HepG2 (cell line): Measurements from ENCODE around the gene PRR14. TPM values are rescaled to one million over a fixed set of nuclear protein-coding genes. Genes with fewer than 3 reads are reported as not detected.
A peak's percentile ranks its signal among the peaks of the same experiment; 100 is the strongest.

Experiments
- ATAC-seq: fragments of 200-7000 bp; cut with Tn5 transposase; 3 replicates; pipeline ENCODE4 v1.9.1; 2020; ENCODE audit warnings: mild to moderate bottlenecking, moderate library complexity
- BruUV-seq: library from RNA; stranded (reverse); fragments of 400-500 nt; replicated peaks from 2 replicates; lab custom pipeline; 2021; lab: Mats Ljungman, UMichigan
- CTCF ChIA-PET: fragments of 300-600 bp; formaldehyde crosslinking; extraction: SDS; loops from one replicate; lab custom pipeline; 2021; ENCODE audit warnings: low total read pairs, inconsistent platforms, low intra/inter-chr PET ratio; lab: Yijun Ruan, JAX
- POLR2A ChIA-PET: fragments of 350-600 bp; sonication (Branson Sonifier 250); formaldehyde crosslinking; loops from one replicate; lab custom pipeline; 2020; ENCODE audit warnings: antibody characterized with exemption, inconsistent platforms; lab: Yijun Ruan, JAX
- DNase-seq: peaks from one replicate; pipeline ENCODE4 v3.0.0-alpha.2; 2015; ENCODE audit warnings: low spot score
- FAIRE-seq: peaks from 3 replicates; lab custom pipeline; 2011; peaks lifted over from hg19 to GRCh38; lab: Jason Lieb, UNC
- H2AFZ ChIP-seq: one replicate; pipeline ENCODE4 v1.6.1; 2011; ENCODE audit warnings: low read length, inconsistent platforms
- H3K27ac ChIP-seq: fragments of 300-600 bp; 3 replicates; pipeline ENCODE4 v1.8.0; 2011; ENCODE audit warnings: mixed run types, mild to moderate bottlenecking, mixed read lengths, low read length, inconsistent platforms; ENCODE audit not compliant: insufficient read depth; ENCODE audit errors: extremely low read length
- H3K27me3 ChIP-seq, 2 experiments: fragments of 200-600 bp in 1 of 2; 2 replicates in 1 of 2; 3 replicates in 1 of 2; pipeline versions ENCODE4 v1.6.0 to v1.8.0; 2011; ENCODE audit warnings: low read length in 2 of 2, mild to moderate bottlenecking in 2 of 2, moderate library complexity in 2 of 2, inconsistent platforms in 1 of 2; ENCODE audit not compliant: insufficient read depth in 2 of 2, control insufficient read depth in 1 of 2
- H3K36me3 ChIP-seq, 2 experiments: fragments of 200-600 bp in 1 of 2; replicated peaks in 1 of 2; 2 replicates in 1 of 2; 3 replicates in 1 of 2; pipeline versions ENCODE4 v1.5.1 to v1.8.0; 2011; ENCODE audit warnings: low read length in 2 of 2, inconsistent platforms in 1 of 2; ENCODE audit not compliant: insufficient read depth in 2 of 2, control insufficient read depth in 1 of 2
- H3K4me1 ChIP-seq: 2 replicates; pipeline ENCODE4 v1.5.1; 2012; ENCODE audit warnings: low read length, inconsistent platforms; ENCODE audit not compliant: insufficient read depth
- H3K4me2 ChIP-seq: 2 replicates; pipeline ENCODE4 v1.6.0; 2011; ENCODE audit warnings: low read depth, low read length, inconsistent platforms
- H3K4me3 ChIP-seq, 3 experiments: fragments of 200-600 bp in 1 of 3; sonication (generic), shearing (Covaris generic) in 1 of 3; replicated peaks in 1 of 3; 2 replicates each; pipeline ENCODE4 v1.5.1; 2011 to 2016; ENCODE audit warnings: low read length in 3 of 3, inconsistent platforms in 2 of 3, low read depth in 2 of 3, mild to moderate bottlenecking in 2 of 3, control low read depth in 1 of 3, mixed read lengths in 1 of 3; ENCODE audit not compliant: insufficient read depth in 1 of 3
- H3K79me2 ChIP-seq: one replicate; pipeline ENCODE4 v1.6.1; 2011; ENCODE audit warnings: low read length, inconsistent platforms; ENCODE audit not compliant: insufficient read depth
- H3K9ac ChIP-seq: 2 replicates; pipeline ENCODE4 v1.6.0; 2011; ENCODE audit warnings: mild to moderate bottlenecking, low read depth, low read length, inconsistent platforms; ENCODE audit not compliant: insufficient read depth
- H3K9me3 ChIP-seq: 2 replicates; pipeline ENCODE4 v1.5.1; 2012; ENCODE audit warnings: mild to moderate bottlenecking, low read length
- H4K20me1 ChIP-seq: 2 replicates; pipeline ENCODE4 v1.6.0; 2011; ENCODE audit warnings: inconsistent platforms, mild to moderate bottlenecking, low read length, moderate library complexity; ENCODE audit not compliant: insufficient read depth
- HES4 ChIP-seq: sonication (generic); formaldehyde crosslinking; IDR thresholded peaks from 2 replicates; pipeline ENCODE4 v1.9.0; 2021; ENCODE audit warnings: mild to moderate bottlenecking, missing genetic modification reagents, borderline replicate concordance
- KDM5B ChIP-seq: sonication (generic); formaldehyde crosslinking; IDR thresholded peaks from 2 replicates; pipeline ENCODE4 v1.4.0; 2020; ENCODE audit warnings: missing genetic modification reagents, mild to moderate bottlenecking, borderline replicate concordance
- MTA1 ChIP-seq: sonication (generic); formaldehyde crosslinking; IDR thresholded peaks from 2 replicates; pipeline ENCODE4 v1.4.0; 2020; ENCODE audit warnings: missing genetic modification reagents, mild to moderate bottlenecking, borderline replicate concordance
- MXI1 ChIP-seq: IDR thresholded peaks from 3 replicates; pipeline ENCODE4 v1.6.1; 2012; ENCODE audit warnings: low read depth, low read length, inconsistent platforms, borderline replicate concordance
- NCOA5 ChIP-seq: sonication (generic); formaldehyde crosslinking; IDR thresholded peaks from 2 replicates; pipeline ENCODE4 v1.4.0; 2020; ENCODE audit warnings: missing genetic modification reagents
- NFKB2 ChIP-seq: sonication (generic); formaldehyde crosslinking; IDR thresholded peaks from 2 replicates; pipeline ENCODE4 v1.4.0; 2020; ENCODE audit warnings: missing genetic modification reagents, borderline replicate concordance
- NR2F2 ChIP-seq: IDR thresholded peaks from 2 replicates; pipeline ENCODE4 v1.6.1; 2012; ENCODE audit warnings: low read depth, inconsistent platforms, borderline replicate concordance
- SALL1 ChIP-seq: sonication (generic); formaldehyde crosslinking; IDR thresholded peaks from 2 replicates; pipeline ENCODE4 v1.8.0; 2022; ENCODE audit warnings: mild to moderate bottlenecking, missing genetic modification reagents
- SNRNP70 ChIP-seq: fragments of 200-400 bp; formaldehyde crosslinking; IDR thresholded peaks from 2 replicates; pipeline ENCODE4 v1.6.1; 2017; ENCODE audit warnings: mild to moderate bottlenecking, low read depth, low read length, moderate library complexity
- ZNF224 ChIP-seq: sonication (generic); formaldehyde crosslinking; IDR thresholded peaks from 2 replicates; pipeline ENCODE4 v1.5.0; 2020; ENCODE audit warnings: mild to moderate bottlenecking, missing genetic modification reagents
- ZNF354B ChIP-seq: sonication (generic); formaldehyde crosslinking; IDR thresholded peaks from 2 replicates; pipeline ENCODE4 v1.8.0; 2022; ENCODE audit warnings: mild to moderate bottlenecking, missing genetic modification reagents
- ZNF598 ChIP-seq: sonication (generic); formaldehyde crosslinking; IDR thresholded peaks from 2 replicates; pipeline ENCODE4 v1.5.1; 2020; ENCODE audit warnings: mild to moderate bottlenecking, missing genetic modification reagents, borderline replicate concordance
- WGBS: methylation state at CpG from one replicate; pipeline ENCODE4 v1.1.6; 2017; ENCODE audit warnings: low lambda C conversion rate; 5-methylcytosine and 5-hydroxymethylcytosine counted together
- in situ Hi-C: cut with HindIII; loops from 2 replicates; pipeline ENCODE4 v1.10.0; 2017; ENCODE audit warnings: low pct_unique_long_range_greater_than_20kb; ENCODE audit not compliant: extremely low pct_ligation_motif_present
- intact Hi-C: fragments of 100-400 bp; cut with micrococcal nuclease; formaldehyde crosslinking; loops from one replicate; pipeline ENCODE4 v1.10.0; 2022; ENCODE audit not compliant: unreplicated experiment
- polyA plus RNA-seq, 8 experiments: library from polyadenylated mRNA; depleted of rRNA in 3 of 8; stranded (reverse) in 7 of 8; unstranded in 1 of 8; fragments of >200 nt; fragmentation: Illumina TruSeq in 4 of 8; extraction: Trizol in 4 of 8; gene quantifications; 2 replicates each; pipeline versions ENCODE4 v1.2.1 to v1.2.3, GENCODE V29; 2011 to 2016; ENCODE audit warnings: low read depth in 4 of 8, missing spikeins in 1 of 8, mixed read lengths in 1 of 8; ENCODE audit not compliant: insufficient read depth in 1 of 8
- total RNA-seq, 5 experiments: library from RNA; depleted of rRNA; stranded (reverse); fragments of >200 nt; fragmentation: Illumina TruSeq; extraction: Trizol; gene quantifications; 2 replicates each; pipeline ENCODE4 v1.2.3, GENCODE V29; 2016; ENCODE audit warnings: low read depth in 1 of 5
- TF ChIP-seq, protein P1 (sequence below): IDR thresholded peaks from 2 replicates; pipeline ENCODE4 v1.6.1; 2018; ENCODE audit warnings: missing genetic modification reagents
- TF ChIP-seq, protein P2 (sequence below): IDR thresholded peaks from 2 replicates; pipeline ENCODE4 v1.6.1; 2018; ENCODE audit warnings: missing genetic modification reagents, mild to moderate bottlenecking, missing compliant biosample characterization
- TF ChIP-seq, protein P3 (sequence below): sonication (generic); formaldehyde crosslinking; IDR thresholded peaks from 2 replicates; pipeline ENCODE4 v1.4.0; 2020; ENCODE audit warnings: mild to moderate bottlenecking, missing genetic modification reagents
- TF ChIP-seq, protein P4 (sequence below): sonication (generic); formaldehyde crosslinking; IDR thresholded peaks from 2 replicates; pipeline ENCODE4 v1.8.1; 2023; ENCODE audit warnings: mild to moderate bottlenecking, moderate library complexity, missing genetic modification reagents

PRR14 gene
- total and polyA plus RNA-seq, 2 of the 13 experiments (the other 11 are each of a cell fraction or from before 2014, with no cell fraction given), result 8.4 to 11.0 TPM

DNA sequence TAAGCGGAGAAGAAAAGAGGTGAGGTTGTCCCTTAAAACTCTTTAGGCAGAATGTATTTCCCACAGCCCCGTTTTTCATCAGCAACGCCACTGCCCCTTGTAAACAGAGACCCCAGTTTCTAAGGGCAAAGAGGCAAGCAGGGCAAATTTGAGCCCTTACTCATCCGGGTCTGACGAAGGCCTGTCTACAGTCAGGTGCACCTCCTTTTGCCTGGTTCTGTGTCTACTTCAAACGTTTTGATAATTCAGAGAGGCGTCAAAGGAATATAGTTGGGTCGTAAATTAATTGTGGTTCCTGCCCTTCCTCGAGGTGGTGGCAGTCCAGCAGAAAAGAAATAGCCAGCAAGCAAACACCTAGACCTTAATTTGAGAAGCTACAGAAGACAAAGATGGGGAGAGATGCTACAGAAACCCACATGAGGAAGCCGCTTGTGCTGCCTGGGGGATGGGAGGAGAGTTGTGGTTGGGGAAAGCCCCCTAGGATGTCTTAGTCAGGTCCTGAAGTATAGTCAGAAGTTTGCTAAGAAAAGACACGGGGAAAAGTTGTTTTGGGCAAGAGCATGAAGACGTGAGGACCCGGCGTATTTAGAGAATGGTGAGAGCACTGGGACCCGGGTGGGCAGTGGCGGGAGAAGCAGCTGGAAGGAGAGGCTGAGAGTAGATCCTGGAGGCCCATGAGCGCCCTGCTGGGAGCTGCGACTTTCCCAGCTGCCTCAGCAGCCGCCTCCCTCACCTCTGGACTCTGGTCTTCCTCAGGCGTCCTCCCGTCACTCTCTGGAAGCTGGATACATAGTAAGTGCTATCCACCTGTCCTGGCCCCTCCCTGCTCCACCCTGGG lies 9.9 kb downstream of the PRR14 start:
- intact Hi-C loops (no loop called here), in situ Hi-C loops (loop anchor here (25.0 kb wide), 1 partner anchor 848 kb away; the partner anchor contains the start of genes MAZ, MVP, PAGR1 and PRRT2)
- H3K9me3 ChIP-seq, result no peaks in the 10 kb centered on the region
- H3K4me2 ChIP-seq, result peak overlapping the region; percentile 92
- H3K79me2 ChIP-seq, result peaks cover 45% of the 10 kb centered on the region
- no peak overlapping the region for H2AFZ ChIP-seq
- H3K4me1 ChIP-seq, result peaks cover 37% of the 10 kb centered on the region
- ATAC-seq, result no peak
- peaks cover 30% of the 10 kb centered on the region; the same call in 1 of the 2 replicates for H4K20me1 ChIP-seq
- peaks cover 40 to 58% of the 10 kb centered on the region in 2 experiments for H3K36me3 ChIP-seq
- peak overlapping the region; percentile 78 to 89 (median 82) for H3K4me3 ChIP-seq
- H3K27ac ChIP-seq, result peak overlapping the region; percentile 93
- 79% methylated on average over 21 of the region's 21 CpGs for WGBS
- FAIRE-seq, result no peak
- DNase-seq, result no peak
- CTCF ChIA-PET, result no interaction called here
- BruUV-seq, result TSS peak; percentile 28
- POLR2A ChIA-PET, result interaction anchor here (1.6 kb wide), 1 partner anchor 29 kb away, joined by 4 read pairs; no protein-coding TSS in a partner anchor
- H3K9ac ChIP-seq, result peak overlapping the region; percentile 91
- no peaks in the 10 kb centered on the region; a peak in 1 of 5 replicates for H3K27me3 ChIP-seq
- 0 out of 2 replicates have a peak, but pooled peaks have one; percentile 21 for TF ChIP-seq SALL1 (CRISPR knock-in tag)
- TF ChIP-seq HES4 (CRISPR knock-in tag), result 0 out of 2 replicates have a peak, but pooled peaks have one; percentile 19
- TF ChIP-seq, protein P1, sequence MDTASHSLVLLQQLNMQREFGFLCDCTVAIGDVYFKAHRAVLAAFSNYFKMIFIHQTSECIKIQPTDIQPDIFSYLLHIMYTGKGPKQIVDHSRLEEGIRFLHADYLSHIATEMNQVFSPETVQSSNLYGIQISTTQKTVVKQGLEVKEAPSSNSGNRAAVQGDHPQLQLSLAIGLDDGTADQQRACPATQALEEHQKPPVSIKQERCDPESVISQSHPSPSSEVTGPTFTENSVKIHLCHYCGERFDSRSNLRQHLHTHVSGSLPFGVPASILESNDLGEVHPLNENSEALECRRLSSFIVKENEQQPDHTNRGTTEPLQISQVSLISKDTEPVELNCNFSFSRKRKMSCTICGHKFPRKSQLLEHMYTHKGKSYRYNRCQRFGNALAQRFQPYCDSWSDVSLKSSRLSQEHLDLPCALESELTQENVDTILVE (CRISPR knock-in tag), result no peak
- TF ChIP-seq, protein P2, sequence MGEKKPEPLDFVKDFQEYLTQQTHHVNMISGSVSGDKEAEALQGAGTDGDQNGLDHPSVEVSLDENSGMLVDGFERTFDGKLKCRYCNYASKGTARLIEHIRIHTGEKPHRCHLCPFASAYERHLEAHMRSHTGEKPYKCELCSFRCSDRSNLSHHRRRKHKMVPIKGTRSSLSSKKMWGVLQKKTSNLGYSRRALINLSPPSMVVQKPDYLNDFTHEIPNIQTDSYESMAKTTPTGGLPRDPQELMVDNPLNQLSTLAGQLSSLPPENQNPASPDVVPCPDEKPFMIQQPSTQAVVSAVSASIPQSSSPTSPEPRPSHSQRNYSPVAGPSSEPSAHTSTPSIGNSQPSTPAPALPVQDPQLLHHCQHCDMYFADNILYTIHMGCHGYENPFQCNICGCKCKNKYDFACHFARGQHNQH (CRISPR knock-in tag), result no peak
- no peak for TF ChIP-seq NCOA5 (CRISPR knock-in tag)
- TF ChIP-seq NR2F2, result no peak
- no peak for TF ChIP-seq ZNF598 (CRISPR knock-in tag)
- TF ChIP-seq ZNF224 (CRISPR knock-in tag), result no peak
- no peak for TF ChIP-seq KDM5B (CRISPR knock-in tag)
- TF ChIP-seq, protein P3, sequence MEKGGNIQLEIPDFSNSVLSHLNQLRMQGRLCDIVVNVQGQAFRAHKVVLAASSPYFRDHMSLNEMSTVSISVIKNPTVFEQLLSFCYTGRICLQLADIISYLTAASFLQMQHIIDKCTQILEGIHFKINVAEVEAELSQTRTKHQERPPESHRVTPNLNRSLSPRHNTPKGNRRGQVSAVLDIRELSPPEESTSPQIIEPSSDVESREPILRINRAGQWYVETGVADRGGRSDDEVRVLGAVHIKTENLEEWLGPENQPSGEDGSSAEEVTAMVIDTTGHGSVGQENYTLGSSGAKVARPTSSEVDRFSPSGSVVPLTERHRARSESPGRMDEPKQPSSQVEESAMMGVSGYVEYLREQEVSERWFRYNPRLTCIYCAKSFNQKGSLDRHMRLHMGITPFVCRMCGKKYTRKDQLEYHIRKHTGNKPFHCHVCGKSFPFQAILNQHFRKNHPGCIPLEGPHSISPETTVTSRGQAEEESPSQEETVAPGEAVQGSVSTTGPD (CRISPR knock-in tag), result no peak
- TF ChIP-seq SNRNP70, result no peak
- TF ChIP-seq ZNF354B (CRISPR knock-in tag), result no peak
- TF ChIP-seq MXI1, result no peak
- no peak; the same call in 1 of the 2 replicates for TF ChIP-seq MTA1 (CRISPR knock-in tag)
- TF ChIP-seq, protein P4, sequence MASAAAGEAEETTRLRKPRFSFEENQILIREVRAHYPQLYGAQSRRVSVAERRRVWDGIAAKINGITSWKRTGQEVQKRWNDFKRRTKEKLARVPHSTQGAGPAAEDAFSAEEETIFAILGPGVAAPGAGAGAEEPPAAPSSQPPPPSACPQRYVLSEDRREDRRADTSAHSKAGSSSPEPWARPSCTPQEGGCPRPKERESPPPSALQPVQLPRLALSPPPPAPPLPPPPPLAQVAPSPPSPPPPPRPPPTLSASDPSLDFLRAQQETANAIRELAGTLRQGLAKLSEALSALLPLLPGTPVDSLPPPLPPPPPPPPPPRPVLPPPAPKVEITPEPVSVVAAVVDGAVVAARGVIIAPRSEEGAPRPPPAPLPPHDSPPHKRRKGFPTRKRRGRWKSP (CRISPR knock-in tag), result no peak
- peak; percentile 41; the same call in 1 of the 2 replicates for TF ChIP-seq NFKB2 (CRISPR knock-in tag)
